ENCODE measurements around the gene NOS1AP.

Gene NOS1AP

DNA sequence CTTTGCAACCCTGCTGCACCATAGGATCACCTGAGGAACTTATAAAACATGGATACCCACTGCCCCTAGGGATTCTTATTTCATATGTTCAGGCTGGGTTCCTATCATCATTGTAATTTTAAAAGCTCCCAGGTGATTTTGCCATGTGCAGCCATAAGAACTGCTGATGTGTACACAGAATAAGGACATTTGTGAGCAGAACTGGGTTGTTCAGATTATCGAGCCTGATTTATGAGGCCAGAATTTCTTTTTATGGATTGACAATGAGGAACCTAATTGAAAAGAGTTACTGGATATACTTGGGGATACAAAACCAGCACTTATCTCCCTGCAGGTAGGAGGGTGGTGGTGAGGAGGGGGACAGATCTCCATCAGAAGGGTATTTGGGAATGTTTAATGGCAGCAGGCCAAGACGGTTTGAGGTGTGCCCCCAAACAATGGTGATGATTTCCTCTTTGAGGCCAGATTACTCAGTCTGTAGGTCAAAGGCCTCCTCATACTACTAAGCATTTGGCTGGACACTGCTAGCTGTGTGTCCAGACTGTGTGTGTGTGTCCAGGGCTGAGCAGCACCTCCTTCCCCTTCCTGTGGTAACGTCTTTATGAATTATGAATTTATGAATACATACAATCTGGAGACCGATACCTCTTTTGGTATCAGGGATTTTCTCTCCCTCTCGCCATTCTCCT lies 18.9 kb downstream of the NOS1AP start:
- FAIRE-seq (peak; percentile 78), DNase-seq (ENCODE audit: insufficient read length, low spot score) (no peak)
- no peak for TF ChIP-seq POLR2A (IDR thresholded peaks at IDR 0.05; ENCODE audit: low read depth, low read length)

- no peak for TF ChIP-seq POLR2A (IDR thresholded peaks at IDR 0.05; ENCODE audit: low read depth, low read length)
- no peak for FAIRE-seq
- DNase-seq (ENCODE audit: insufficient read length, low spot score): no peak
These were observed 20.3 kb downstream of the NOS1AP start for GRCh38 chr1:162089748-162090147.

GRCh38 chr1:162090378-162090777 lies 20.9 kb downstream of the NOS1AP start:
- no peak for TF ChIP-seq POLR2A (IDR thresholded peaks at IDR 0.05; ENCODE audit: low read depth, low read length)
- no peak for FAIRE-seq
- DNase-seq (ENCODE audit: insufficient read length, low spot score): no peak

- DNase-seq (ENCODE audit: insufficient read length, low spot score) (no peak), FAIRE-seq (peak; percentile 52)
- no peak for TF ChIP-seq POLR2A (IDR thresholded peaks at IDR 0.05; ENCODE audit: low read depth, low read length)
These were observed 22.4 kb downstream of the NOS1AP start for GRCh38 chr1:162091681-162092524.

DNA sequence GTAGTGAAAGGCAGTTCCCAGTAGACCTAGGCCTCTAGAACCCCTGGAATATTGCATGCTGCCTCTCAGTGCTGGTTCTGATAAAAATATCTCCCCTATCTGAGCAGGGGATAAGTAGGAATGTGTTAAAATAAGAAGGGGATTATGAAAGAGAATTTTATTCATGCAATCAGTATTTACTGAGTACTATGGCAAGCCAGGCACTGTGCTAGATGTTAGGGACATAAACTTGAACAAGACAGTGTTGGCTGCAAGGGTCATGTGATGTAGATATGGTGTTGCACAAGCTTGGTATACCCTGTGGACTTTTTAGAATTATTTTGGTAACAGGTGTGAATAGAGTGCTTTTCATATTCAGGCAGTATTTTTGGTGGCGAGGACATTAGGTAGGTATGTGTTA lies 23.6 kb downstream of the NOS1AP start:
- TF ChIP-seq POLR2A (IDR thresholded peaks at IDR 0.05; ENCODE audit: low read depth, low read length): no peak
- DNase-seq (ENCODE audit: insufficient read length, low spot score): no peak
- FAIRE-seq: no peak

DNA sequence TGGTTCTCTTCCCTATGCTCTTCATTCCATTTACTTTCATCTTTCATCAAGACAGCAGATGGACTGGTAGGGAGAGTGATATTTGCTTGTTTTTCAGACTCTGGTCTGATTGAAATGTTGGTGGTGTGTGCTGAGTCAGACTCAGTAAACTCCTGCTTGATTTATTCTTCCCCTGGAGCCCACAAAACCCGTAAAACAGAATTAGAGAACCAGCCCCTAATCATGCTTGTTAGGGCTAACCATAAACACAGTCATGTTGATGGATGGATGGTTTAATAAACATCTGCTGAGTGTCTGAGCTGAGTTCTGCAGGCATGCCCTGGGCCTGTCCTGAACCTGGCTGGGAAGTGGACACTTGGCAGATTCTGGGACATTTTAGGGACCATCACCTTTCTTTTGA lies 24.8 kb downstream of the NOS1AP start:
- FAIRE-seq (peak; percentile 6), DNase-seq (ENCODE audit: insufficient read length, low spot score) (no peak)
- no peak for TF ChIP-seq POLR2A (IDR thresholded peaks at IDR 0.05; ENCODE audit: low read depth, low read length)

GRCh38 chr1:162094723-162095122 lies 25.2 kb downstream of the NOS1AP start:
- FAIRE-seq: no peak
- no peak for DNase-seq (ENCODE audit: insufficient read length, low spot score)
- no peak for TF ChIP-seq POLR2A (IDR thresholded peaks at IDR 0.05; ENCODE audit: low read depth, low read length)

GRCh38 chr1:162107911-162108310 lies 38.4 kb downstream of the NOS1AP start:
- FAIRE-seq (no peak), DNase-seq (ENCODE audit: insufficient read length, low spot score) (no peak)
- no peak for TF ChIP-seq POLR2A (IDR thresholded peaks at IDR 0.05; ENCODE audit: low read depth, low read length)

DNA sequence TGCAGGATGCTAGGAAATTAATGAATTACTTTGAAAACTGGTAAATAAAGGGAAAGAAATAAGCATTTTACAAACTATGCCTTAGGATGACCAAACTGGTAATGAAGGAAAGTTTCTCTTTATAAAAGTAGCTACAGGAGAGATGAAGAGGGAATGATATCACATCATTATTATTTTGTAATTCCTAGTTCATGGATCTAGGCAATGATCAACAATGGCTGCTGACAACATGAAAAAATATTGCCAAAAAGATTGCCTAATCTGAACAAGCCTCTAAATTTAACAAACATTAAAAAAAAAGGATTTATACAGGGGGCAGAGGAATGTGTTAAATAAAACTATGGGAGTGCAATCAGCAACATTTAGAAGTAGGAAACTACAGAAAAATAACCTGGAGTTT lies 38.9 kb downstream of the NOS1AP start:
- no peak for TF ChIP-seq POLR2A (IDR thresholded peaks at IDR 0.05; ENCODE audit: low read depth, low read length)
- no peak for FAIRE-seq
- no peak for DNase-seq (ENCODE audit: insufficient read length, low spot score)

DNA sequence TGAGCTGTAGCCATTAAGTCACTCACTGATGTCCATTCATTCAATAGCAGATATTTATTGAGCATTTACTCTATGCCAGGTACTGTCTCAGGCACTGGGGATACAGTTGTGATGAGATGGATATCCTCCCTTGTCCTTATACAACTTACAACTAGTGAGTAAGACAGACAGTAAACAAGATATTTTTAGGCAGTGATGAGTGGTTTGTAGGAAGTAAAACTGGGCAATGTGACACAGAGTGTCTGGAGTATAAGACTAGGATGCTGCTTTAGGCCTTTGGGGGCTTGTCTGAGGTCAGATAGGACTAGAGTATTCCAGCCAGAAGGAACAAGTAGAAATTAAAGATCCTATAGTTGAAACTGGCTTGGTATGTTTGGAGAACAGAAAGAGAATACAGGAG lies 41.4 kb downstream of the NOS1AP start:
- FAIRE-seq: no peak
- no peak for DNase-seq (ENCODE audit: insufficient read length, low spot score)

GRCh38 chr1:162111572-162111971 lies 42.1 kb downstream of the NOS1AP start:
- DNase-seq (ENCODE audit: insufficient read length, low spot score) (no peak), FAIRE-seq (no peak)

More for the DNA sequence above, 41.4 kb downstream of the NOS1AP start:
- TF ChIP-seq POLR2A (IDR thresholded peaks at IDR 0.05; ENCODE audit: low read depth, low read length): no peak

GRCh38 chr1:162113419-162113818 lies 43.9 kb downstream of the NOS1AP start:
- DNase-seq (ENCODE audit: insufficient read length, low spot score) (no peak), FAIRE-seq (no peak)
- TF ChIP-seq POLR2A (IDR thresholded peaks at IDR 0.05; ENCODE audit: low read depth, low read length): no peak

More at GRCh38 chr1:162111572-162111971, 42.1 kb downstream of the NOS1AP start:
- TF ChIP-seq POLR2A (IDR thresholded peaks at IDR 0.05; ENCODE audit: low read depth, low read length): no peak

- FAIRE-seq (no peak), DNase-seq (ENCODE audit: insufficient read length, low spot score) (no peak)
- no peak for TF ChIP-seq POLR2A (IDR thresholded peaks at IDR 0.05; ENCODE audit: low read depth, low read length)
These were observed 47.7 kb downstream of the NOS1AP start for GRCh38 chr1:162117039-162117774.

DNA sequence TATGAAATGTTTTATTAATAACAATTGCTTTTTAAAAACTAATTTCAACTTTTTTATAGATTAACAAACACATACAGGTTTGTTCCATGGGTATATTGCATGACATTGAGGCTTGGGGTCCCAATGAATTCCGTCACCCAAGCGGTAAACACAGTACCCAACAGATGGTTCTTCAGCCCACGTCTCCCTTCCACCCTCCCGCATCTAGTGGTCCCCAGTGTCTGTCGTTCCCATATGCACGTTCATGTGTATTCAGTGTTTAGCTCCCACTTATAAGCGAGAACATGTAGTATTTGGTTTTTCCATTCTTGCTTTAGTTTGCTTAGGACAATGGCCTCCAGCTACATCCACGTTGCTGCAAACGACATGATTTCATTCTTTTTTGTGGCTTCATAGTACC lies 48.6 kb downstream of the NOS1AP start:
- no peak for TF ChIP-seq POLR2A (IDR thresholded peaks at IDR 0.05; ENCODE audit: low read depth, low read length)
- FAIRE-seq: no peak
- no peak for DNase-seq (ENCODE audit: insufficient read length, low spot score)

Data from H54 (cell line).